HG03442 (cell line): ENCODE data around the gene TEAD1.

ENCODE experiments used
- ATAC-seq: cut with Tn5 transposase; IDR thresholded peaks from one replicate; pipeline ENCODE4 v1.9.1; 2021; ENCODE audit warnings: mild to moderate bottlenecking, moderate library complexity; ENCODE audit not compliant: unreplicated experiment

The TEAD1 gene

GRCh38 chr11:12664385-12664784 is 9.8 kb upstream of the TEAD1 start:
- ATAC-seq, result no peak

GRCh38 chr11:12666915-12667314 is 7.3 kb upstream of the TEAD1 start:
- no peak for ATAC-seq

GRCh38 chr11:12667646-12668045 is 6.6 kb upstream of the TEAD1 start:
- ATAC-seq, result no peak

GRCh38 chr11:12668166-12668565 is 6.1 kb upstream of the TEAD1 start:
- ATAC-seq, result no peak

GRCh38 chr11:12669930-12670329 is 4.3 kb upstream of the TEAD1 start:
- ATAC-seq, result no peak

GRCh38 chr11:12671370-12671769 is 2.9 kb upstream of the TEAD1 start:
- no peak for ATAC-seq

GRCh38 chr11:12673601-12673923 is 659 bp upstream of the TEAD1 start:
- ATAC-seq, result peak; percentile 31

- ATAC-seq, result no peak
Observed at GRCh38 chr11:12674571-12674935, 332 bp downstream of the TEAD1 start.

GRCh38 chr11:12674936-12675696 is 895 bp downstream of the TEAD1 start:
- no peak for ATAC-seq

- ATAC-seq, result no peak
Observed at GRCh38 chr11:12675951-12676711, 1.9 kb downstream of the TEAD1 start.

- no peak for ATAC-seq
Observed at GRCh38 chr11:12677131-12677530, 2.9 kb downstream of the TEAD1 start.

- no peak for ATAC-seq
Observed at GRCh38 chr11:12678092-12678491, 3.9 kb downstream of the TEAD1 start.

- ATAC-seq, result no peak
Observed at GRCh38 chr11:12678991-12679390, 4.8 kb downstream of the TEAD1 start.

- ATAC-seq, result no peak
Observed at GRCh38 chr11:12679471-12679870, 5.2 kb downstream of the TEAD1 start.

- ATAC-seq, result no peak
Observed at GRCh38 chr11:12680246-12680939, 6.2 kb downstream of the TEAD1 start.

GRCh38 chr11:12680940-12681258 is 6.7 kb downstream of the TEAD1 start:
- no peak for ATAC-seq

- ATAC-seq, result no peak
Observed at GRCh38 chr11:12681466-12681865, 7.2 kb downstream of the TEAD1 start.

GRCh38 chr11:12682288-12682687 is 8.1 kb downstream of the TEAD1 start:
- no peak for ATAC-seq

GRCh38 chr11:12682737-12683500 is 8.7 kb downstream of the TEAD1 start:
- ATAC-seq, result no peak

- no peak for ATAC-seq
Observed at GRCh38 chr11:12683874-12684273, 9.7 kb downstream of the TEAD1 start.

- ATAC-seq, result no peak
Observed at GRCh38 chr11:12684315-12684714, 10.1 kb downstream of the TEAD1 start.
